Heart right ventricle (tissue), 16 donors: ENCODE measurements around the gene SPC24. TPM values are rescaled to one million over a fixed set of nuclear protein-coding genes. Genes with fewer than 3 reads are reported as not detected.

Source experiments
- ATAC-seq, 8 donors: fragments of 200-7000 bp; cut with Tn5 transposase; one replicate each; pipeline ENCODE4 v1.9.1; 2020; ENCODE audit warnings: mild to moderate bottlenecking in 8 of 8, moderate library complexity in 8 of 8, moderate number of reproducible peaks in 1 of 8
- DNase-seq, 2 donors: peaks; one replicate each; pipeline ENCODE4 v3.0.0-alpha.2; 2020
- H3K27ac ChIP-seq, 10 donors: fragments of 200-600 bp; sonication (generic) in 2 of 10; one replicate each; pipeline versions ENCODE4 v1.5.0 to v1.8.0; 2020 to 2022; ENCODE audit warnings: mild to moderate bottlenecking in 3 of 10
- H3K27me3 ChIP-seq, 7 donors: fragments of 200-600 bp; one replicate each; pipeline ENCODE4 v1.8.0; 2021 to 2022; ENCODE audit warnings: mild to moderate bottlenecking in 2 of 7
- H3K36me3 ChIP-seq, 9 donors: fragments of 200-600 bp; sonication (generic) in 1 of 9; one replicate each; pipeline versions ENCODE4 v1.5.0 to v1.8.0; 2020 to 2022; ENCODE audit warnings: mild to moderate bottlenecking in 2 of 9
- H3K4me1 ChIP-seq, 9 donors: fragments of 200-600 bp; sonication (generic) in 1 of 9; one replicate each; pipeline versions ENCODE4 v1.5.0 to v1.8.0; 2020 to 2022; ENCODE audit warnings: mild to moderate bottlenecking in 4 of 9
- H3K4me3 ChIP-seq, 10 donors: fragments of 200-600 bp; sonication (generic) in 2 of 10; one replicate each; pipeline versions ENCODE4 v1.5.0 to v1.8.0; 2020 to 2022; ENCODE audit warnings: mild to moderate bottlenecking in 7 of 10, moderate library complexity in 2 of 10
- H3K9me3 ChIP-seq, 11 donors: fragments of 200-600 bp in 10 of 11; sonication (generic) in 2 of 11; one replicate each; pipeline versions ENCODE4 v1.5.0 to v1.8.0; 2013 to 2022; ENCODE audit warnings: mild to moderate bottlenecking in 2 of 11, control low read depth in 1 of 11, moderate library complexity in 1 of 11
- CTCF ChIP-seq, 9 donors: fragments of 200-600 bp; sonication (generic) in 2 of 9; IDR thresholded peaks; one replicate each; pipeline versions ENCODE4 v1.5.0 to v1.8.0; 2021 to 2022; ENCODE audit warnings: antibody characterized with exemption in 9 of 9, mild to moderate bottlenecking in 5 of 9, moderate library complexity in 1 of 9
- WGBS, 2 donors: extraction: QIAGEN DNeasy Blood & Tissue Kit; methylation state at CpG; one replicate each; pipeline ENCODE4 v1.1.7; 2013; ENCODE audit warnings: inconsistent platforms in 1 of 2; 5-methylcytosine and 5-hydroxymethylcytosine counted together
- intact Hi-C, 10 donors: fragments of 100-400 bp; cut with DNase I; formaldehyde crosslinking; loops; one replicate each; pipeline versions ENCODE4 v1.11.1 to v1.14.2; 2022
- polyA plus RNA-seq, 2 donors: library from polyadenylated mRNA; stranded (reverse); fragments of 200-250 nt; gene quantifications; one replicate each; pipeline ENCODE4 v1.2.3, GENCODE V29; 2013
- total RNA-seq, 10 donors: library from RNA; stranded (reverse); fragmentation: NEBNext Ultra II Directional in 3 of 10; extraction: Animal tissue kit (Norgen Biotek cat#: 25700) in 3 of 10; gene quantifications; one replicate each; pipeline versions ENCODE4 v1.2.1 to v1.2.4, GENCODE V29; 2021 to 2023
- donor health status: Arrhythmogenic right ventricular cardiomyopathy.
- donor health status: ischemic (EF 13 %, LVEDD 7.1; RV severe dilation, severe dysfunction).
- donor health status: healthy with polysubstance abuse.
- donor health status: DM: no; HTN: yes; CAD: no.
- donor health status: DM: no; HTN: no; CAD: no.
- donor health status: ischemic (EF 25% LVEDD 6.9; RV normal size, moderate dysfunction).
- donor health status: ischemic (EF 25% LVEDD 5.7; RV mildly dilated, moderate dysfunction).
- donor health status: healthy.
- donor health status: DM: yes; HTN: yes; CAD: no.
- donor health status: Ischemic cardiomyopathy.
- donor health status: ischemic (EF 35%, LVEDD 5.7; RV mildly dilated, moderate dysfunction).
- donor health status: nonischemic (EF 11% LVEDD 7.7; RV severe dilation, severe dysfunction).
- donor health status: DM: yes; HTN: yes; CAD: no.
- donor health status: PGD.
- donor health status: ischemic (EF 29% LVEDD 5.4; RV normal size, mild dysfunction).
- donor health status: nonischemic (EF 23%, LVEDD 6.1; RV moderate dilation, normal function).

Gene SPC24
- total and polyA plus RNA-seq, 12 donors: 0.93 to 8.5 (median 3.2) TPM

- peaks cover 0 to 7% (median 0%) of the 10 kb centered on the region in 7 donors for H3K27me3 ChIP-seq
- TF ChIP-seq CTCF (IDR thresholded peaks at IDR 0.05): no peak
- whole genome bisulfite sequencing, 2 donors: 11 to 12% methylated on average over 19 to 20 of the region's 20 CpGs
- peak overlapping the region; percentile 54 to 98 (median 90) for H3K27ac ChIP-seq
- ATAC-seq (peak in 1 of 8 donors; percentile 13), DNase-seq (peak; percentile 52)
- intact Hi-C loops: loop anchor here in 5 of 10 donors (5.0 kb wide), 2 partner anchors 38 to 48 kb away; partner anchors contain the start of gene SPC24 (in 4 of the 5)
- peaks cover 27 to 87% (median 75%) of the 10 kb centered on the region in 9 donors for H3K4me1 ChIP-seq
- H3K36me3 ChIP-seq: peaks cover 7 to 72% (median 39%) of the 10 kb centered on the region in 9 donors
- no peaks in the 10 kb centered on the region for H3K9me3 ChIP-seq
- peak overlapping the region; percentile 18 to 88 (median 66) for H3K4me3 ChIP-seq
Measured at GRCh38 chr19:11194656-11195558, 39.3 kb upstream of the SPC24 start.

- Histone ChIP-seq H3K27ac (peak overlapping the region; percentile 54 to 98 (median 90)), H3K36me3 (peaks cover 7 to 71% (median 39%) of the 10 kb centered on the region in 9 donors), H3K4me1 (peaks cover 31 to 92% (median 83%) of the 10 kb centered on the region in 9 donors), H3K4me3 (peak overlapping the region in 9 of 10 donors; percentile 9 to 88 (median 68)), H3K9me3 (no peaks in the 10 kb centered on the region), H3K27me3 (peaks cover 0 to 7% (median 0%) of the 10 kb centered on the region in 7 donors)
- intact Hi-C loops: loop anchor here in 1 of 10 donors (5.0 kb wide), 1 partner anchor 37 kb away; the partner anchor contains the start of gene SPC24
- no peak for TF ChIP-seq CTCF (IDR thresholded peaks at IDR 0.05)
- no peak for DNase-seq
- ATAC-seq: no peak
- 50 to 55% methylated on average over 8 of the region's 8 CpGs for WGBS, 2 donors
Measured at GRCh38 chr19:11194173-11194572, 38.6 kb upstream of the SPC24 start.

GRCh38 chr19:11192957-11193939, 37.7 kb upstream of the SPC24 start:
- ATAC-seq (no peak), DNase-seq (no peak)
- 90 to 91% methylated on average over 68 of the region's 68 CpGs for WGBS, 2 donors
- no peak for TF ChIP-seq CTCF (IDR thresholded peaks at IDR 0.05)
- no peaks in the 10 kb centered on the region for H3K9me3 ChIP-seq
- H3K27ac ChIP-seq: peak overlapping the region in 9 of 10 donors; percentile 48 to 98 (median 91)
- intact Hi-C loops: loop anchor here in 1 of 10 donors (5.0 kb wide), 1 partner anchor 36 kb away; the partner anchor contains the start of gene SPC24
- peaks cover 7 to 71% (median 35%) of the 10 kb centered on the region in 9 donors for H3K36me3 ChIP-seq
- peaks cover 31 to 92% (median 88%) of the 10 kb centered on the region in 9 donors for H3K4me1 ChIP-seq
- peak overlapping the region in 2 of 10 donors; percentile 1 to 57 for H3K4me3 ChIP-seq
- H3K27me3 ChIP-seq: peaks cover 0 to 7% (median 0%) of the 10 kb centered on the region in 7 donors
